ENCODE data around the gene PRKCZ.

PRKCZ gene

DNA sequence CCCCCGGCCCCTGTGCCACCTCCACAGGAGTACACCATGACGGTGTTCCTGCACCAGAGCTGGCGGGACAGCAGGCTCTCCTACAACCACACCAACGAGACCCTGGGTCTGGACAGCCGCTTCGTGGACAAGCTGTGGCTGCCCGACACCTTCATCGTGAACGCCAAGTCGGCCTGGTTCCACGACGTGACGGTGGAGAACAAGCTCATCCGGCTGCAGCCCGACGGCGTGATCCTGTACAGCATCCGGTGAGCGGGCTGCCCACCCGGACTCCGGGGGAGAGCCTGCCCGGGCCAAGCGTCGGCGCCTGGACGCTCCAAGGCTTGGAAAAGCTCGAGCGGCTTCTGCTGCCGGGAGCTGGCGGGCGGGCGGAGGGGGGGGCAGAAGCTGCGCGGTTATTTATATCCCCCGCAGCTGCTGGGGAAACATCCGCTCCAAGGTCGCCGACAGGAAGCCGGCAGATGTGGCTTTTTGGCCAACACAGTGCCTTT, 24.7 kb upstream of the PRKCZ start:
- DNase-seq = no peak

DNA sequence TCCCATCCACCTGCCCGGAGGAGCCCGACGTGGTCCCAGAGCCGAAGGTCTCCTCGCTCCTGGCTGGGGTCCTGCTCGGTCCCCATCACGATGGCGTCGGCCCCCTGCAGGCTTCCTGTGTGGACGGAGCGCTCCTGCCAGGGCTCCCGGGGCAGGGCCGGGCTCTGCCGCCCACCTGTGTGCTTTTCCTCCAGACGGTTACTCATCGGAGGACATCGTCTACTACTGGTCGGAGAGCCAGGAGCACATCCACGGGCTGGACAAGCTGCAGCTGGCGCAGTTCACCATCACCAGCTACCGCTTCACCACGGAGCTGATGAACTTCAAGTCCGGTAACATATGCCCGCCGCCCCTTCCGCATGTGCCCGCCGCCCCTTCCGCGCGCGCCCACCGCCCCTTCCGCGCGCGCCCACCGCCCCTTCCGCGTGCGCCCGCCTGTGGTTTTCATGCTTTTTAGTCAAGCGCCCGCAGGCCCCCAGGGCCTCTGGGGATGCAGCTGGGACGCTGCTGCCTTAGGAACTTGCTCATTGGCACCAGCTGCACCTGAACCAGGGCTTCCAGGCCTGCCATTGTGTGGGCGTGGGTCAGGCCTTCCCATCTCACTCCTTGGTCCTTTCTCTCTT, 22.1 kb upstream of the PRKCZ start:
- no peak for DNase-seq

DNA sequence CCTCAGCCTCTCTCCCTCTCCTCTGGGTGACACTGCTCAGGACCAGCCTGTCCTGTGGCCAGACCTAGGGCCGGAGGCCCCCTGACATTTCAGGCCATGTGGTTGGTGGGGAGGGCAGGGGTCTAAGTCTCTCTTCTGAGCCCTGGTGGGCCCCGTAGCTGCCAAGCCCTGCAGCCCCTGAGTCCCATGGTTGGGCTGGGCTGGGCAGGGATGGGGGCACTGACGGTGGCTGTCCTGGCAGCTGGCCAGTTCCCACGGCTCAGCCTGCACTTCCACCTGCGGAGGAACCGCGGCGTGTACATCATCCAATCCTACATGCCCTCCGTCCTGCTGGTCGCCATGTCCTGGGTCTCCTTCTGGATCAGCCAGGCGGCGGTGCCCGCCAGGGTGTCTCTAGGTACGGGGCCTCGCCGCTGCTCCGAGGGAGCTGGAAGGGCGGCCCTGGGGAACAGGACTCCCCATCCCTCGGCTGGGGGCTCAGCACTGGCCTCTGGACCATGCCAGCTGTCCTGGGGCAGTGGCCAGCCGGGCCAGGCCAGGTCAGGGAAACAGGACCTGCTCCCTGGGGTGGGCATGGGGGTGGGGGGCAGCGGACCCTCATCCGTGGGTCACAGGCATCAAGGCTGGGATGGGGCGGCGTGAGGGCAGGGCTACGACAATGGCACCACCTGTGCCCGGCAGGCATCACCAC, 21.2 kb upstream of the PRKCZ start:
- DNase-seq = no peak

DNA sequence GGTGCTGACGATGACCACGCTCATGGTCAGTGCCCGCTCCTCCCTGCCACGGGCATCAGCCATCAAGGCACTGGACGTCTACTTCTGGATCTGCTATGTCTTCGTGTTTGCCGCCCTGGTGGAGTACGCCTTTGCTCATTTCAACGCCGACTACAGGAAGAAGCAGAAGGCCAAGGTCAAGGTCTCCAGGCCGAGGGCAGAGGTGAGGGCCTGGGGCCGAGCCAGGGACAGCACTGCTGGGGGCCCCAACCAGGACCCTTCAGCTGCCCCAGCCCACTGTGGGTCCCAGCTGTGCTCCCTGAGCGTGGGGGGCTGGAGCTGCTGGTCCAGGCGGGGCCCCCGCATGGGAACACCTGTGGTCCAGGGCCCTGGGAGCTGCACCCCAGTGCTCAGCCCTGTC, 20.6 kb upstream of the PRKCZ start:
- DNase-seq = no peak

DNA sequence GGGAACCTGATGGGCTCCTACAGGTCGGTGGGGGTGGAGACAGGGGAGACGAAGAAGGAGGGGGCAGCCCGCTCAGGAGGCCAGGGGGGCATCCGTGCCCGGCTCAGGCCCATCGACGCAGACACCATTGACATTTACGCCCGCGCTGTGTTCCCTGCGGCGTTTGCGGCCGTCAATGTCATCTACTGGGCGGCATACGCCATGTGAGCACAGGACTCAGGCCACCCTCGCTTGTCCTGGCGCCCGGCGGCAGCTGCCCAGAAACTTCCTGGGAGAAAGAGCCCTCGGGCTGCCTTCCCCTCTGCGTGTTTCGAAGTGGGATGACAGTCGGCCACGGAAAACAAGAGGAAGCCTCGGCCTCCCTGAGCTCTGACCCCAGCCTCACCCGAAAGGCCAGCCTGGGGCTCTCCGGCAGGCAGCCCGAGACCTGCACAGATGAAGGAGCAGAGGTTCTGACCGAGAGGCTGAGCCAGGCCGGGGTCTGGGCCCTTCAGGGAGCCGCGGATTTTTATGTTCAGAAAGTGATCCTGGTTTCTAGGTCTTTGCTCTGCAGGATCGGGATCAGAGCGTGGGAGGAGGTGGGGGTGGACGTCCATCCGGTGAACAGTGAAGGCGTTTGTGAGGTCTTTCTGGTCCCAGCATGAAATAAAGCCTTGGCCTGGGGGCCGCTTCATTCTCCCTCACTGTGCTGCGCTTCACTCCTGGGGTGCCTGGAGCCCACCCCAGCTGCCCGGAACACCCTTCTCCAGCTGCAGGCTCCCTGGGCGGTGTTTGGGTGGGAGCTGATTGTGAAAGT, 19.9 kb upstream of the PRKCZ start:
- no peak for DNase-seq

DNA sequence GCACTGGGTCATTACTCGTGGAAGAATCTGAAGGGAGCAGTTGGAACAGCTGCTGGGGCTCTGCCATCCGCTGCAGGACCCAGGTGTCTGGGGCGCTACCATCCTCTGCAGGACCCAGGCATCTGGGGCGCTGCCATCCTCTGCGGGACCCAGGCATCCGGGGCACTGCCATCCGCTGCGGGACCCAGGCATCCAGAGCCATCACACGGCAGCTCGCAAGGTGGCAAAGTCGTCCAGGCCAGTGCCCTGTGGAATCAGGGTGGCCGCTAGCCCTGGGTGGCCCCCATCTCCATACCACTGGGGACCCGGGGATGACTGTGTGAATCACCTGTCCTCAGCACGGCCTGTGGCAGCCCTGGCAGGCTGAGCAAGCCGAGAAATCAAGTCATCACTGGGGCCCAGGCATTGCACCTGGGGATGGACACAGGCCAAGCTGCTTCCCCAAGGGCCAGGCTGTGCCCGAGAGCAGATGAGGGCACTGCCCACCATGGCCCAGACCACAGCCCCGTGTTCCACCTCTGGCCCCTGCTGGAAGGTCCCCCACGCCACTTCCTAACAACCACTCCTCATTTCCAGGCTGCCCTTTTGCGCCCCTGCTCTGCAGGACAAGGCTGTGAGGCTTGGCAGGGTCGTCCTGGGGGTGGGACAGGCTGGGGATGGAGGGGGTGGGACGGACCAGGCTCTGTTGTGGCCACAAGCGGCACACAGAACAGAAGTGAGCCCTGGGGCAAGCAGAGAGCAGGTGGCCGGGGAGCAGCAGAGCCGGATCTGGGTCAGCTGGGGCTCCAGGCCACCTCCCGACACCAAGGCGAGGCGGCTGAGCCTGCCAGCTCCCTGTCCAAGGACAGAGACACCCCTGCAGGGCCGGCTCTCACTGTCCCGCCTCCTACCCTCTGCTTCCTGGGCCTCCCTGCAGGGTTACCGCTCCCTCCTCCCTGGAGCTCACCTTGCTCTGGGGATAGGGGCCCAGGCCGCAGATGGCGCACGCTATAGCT, 18.4 kb upstream of the PRKCZ start:
- no peak for DNase-seq

DNA sequence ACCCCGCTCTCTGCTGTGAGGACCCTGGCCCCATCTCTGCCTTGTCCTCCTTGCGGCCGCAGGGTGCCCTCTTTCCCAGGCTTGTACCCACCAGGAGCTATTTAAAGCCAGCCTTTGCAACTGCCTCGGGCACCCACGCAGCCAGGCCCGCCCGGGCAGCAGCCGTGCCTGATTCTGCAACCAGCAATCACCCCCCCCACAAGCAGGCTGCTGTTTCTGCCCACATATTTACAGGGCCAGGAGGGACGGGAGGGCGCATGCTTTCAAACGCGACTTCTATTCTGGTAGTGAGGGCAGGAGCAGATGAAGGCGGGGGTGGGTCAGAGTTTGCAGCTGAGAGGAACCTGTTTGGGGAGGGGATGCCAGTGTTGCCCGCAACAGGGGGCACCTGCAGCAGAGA, 17.5 kb upstream of the PRKCZ start:
- DNase-seq = no peak

DNA sequence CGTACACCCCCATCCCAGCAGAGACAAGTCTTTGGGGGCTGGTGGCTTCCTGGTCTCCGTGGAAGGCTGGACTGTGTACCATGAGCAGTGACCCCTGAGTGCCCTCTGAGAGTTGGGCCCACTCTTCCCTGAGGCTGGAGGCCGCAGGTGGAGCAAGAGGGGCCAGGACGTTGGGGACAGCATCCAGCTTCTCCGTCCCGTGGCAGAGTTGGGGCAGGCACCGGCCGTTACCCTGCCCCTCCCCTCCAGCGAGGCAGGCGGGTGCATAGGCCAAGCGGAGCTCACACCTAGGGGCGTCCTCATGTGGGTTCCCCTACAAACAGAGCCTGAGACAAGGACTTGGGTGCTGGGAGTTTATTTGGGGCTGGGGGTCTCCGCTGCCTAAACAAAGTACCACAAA, 17.0 kb upstream of the PRKCZ start:
- DNase-seq = no peak

DNA sequence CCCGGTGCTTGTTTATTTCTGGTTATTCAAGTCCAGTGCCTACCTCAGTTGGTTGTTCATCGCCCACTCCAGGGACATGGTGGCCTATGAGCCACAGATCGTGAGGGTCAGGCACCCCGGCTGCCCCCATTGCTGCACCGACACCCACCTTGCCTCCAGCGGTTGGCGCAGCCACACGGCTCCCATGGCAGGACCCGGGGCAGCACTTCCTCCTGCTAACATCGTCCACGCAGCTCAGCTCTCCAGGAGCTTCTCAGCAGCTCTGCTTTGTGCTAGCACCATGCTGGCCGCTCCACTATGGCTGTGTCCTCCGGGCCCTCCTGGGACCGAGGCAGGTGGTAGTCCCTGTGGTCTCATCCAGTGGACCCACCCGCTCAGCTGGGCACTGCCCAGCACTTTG, 13.9 kb upstream of the PRKCZ start:
- no peak for DNase-seq

DNA sequence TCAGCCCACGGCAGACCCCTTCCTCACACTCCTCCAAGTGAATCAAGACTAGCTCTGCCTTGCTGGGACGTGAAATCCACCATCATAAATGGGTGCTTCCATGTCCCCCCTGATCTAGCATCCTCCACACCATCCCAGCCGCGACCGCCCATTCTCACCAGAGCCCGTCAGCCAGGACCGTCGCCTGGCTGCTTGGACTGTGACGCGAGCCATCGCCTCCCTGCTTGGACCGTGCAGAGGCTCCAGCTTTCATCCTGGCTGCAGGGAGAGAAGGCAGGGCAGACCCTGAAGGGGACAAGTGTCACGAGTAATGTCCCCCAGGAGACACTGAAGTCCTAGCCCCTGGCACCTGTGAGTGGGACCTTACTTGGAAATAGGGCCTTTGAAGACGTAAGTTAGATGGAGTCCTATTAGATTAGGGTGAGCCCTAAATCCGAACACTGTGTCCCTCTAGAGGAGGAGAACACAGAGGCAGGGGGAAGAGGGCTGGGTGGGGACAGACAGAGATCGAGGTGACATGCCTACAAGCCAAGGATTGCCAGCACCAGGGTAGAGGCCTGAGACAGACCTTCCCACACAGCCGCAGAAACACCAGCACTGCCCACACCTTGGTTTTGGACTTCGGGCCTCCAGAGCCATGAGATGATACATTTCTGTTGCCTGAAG, 12.8 kb upstream of the PRKCZ start:
- no peak for DNase-seq

DNA sequence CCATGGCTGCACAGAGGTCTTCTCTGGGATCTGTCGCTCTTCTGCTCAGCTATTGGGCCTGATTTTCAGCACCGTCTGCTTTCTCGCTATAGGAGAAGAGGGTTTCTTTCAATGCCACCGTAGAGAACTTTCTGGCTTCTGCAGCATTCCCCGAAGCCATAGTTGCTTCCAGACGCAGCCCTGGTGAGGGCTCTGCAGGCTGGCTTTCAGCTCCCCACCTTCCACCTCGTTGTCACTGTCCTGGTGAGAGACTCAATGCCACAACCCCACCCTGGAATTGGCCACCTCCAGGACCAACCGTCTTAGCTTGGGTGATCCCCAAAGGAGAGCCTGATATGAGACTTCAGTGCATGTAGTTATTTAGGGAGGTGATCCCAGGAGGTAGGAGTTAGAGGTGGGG, 12.0 kb upstream of the PRKCZ start:
- DNase-seq = no peak

DNA sequence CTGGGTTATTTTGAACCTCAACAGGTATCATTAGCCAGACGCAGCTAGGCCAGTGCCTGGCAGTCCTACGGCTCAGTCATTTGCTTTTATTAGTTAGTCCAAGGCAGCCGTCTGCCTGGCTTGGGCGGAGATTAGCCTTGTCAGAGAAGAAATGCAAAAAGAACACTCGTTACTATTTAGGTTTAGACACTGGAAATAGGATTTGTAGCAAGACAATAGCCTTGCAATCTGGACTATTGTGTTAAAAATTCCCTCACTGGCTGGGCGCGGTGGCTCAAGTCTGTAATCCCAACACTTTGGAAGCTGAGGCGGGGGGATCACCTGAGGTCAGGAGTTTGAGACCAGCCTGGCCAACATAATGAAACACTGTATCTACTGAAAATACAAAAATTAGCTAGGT, 11.0 kb upstream of the PRKCZ start:
- DNase-seq = no peak

DNA sequence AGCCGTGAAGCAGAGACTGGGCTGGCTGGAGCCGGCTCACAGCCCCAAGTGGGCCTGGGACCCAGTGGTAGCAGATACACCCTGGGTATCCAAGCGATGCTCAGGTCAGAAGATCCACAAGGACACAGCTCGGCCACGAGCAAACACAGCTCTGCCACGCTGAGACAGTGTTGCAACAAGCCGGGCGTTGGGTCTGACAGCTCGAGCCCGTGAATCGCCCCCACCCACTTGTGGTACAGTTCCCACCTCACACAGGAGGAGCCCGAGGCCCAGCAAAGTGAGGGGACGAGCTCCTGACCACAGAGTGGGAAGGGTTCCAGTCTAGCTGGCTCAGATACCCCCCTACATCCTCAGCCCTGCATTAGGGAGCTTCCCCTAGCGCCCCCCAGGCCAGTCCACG, 8.9 kb upstream of the PRKCZ start:
- DNase-seq = no peak

DNA sequence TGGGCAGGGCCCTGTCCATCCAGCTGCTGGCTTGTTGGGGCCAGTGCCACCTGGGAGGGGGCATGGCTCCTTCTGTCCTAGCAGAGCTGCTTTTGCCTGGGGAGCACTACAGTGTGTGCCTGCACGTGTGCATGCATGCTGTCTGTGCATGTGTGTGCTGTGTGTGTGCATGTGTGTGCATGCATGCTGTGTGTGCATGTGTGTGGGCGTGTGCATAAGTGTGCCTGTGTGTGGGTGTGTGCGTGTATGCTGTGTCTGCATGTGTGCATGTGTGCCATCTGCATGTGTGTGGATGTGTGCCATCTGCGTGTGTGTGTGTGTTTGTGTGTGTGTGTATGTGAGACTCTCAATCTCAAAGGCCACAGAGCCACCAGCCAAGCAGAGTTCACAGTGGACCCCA, 8.3 kb upstream of the PRKCZ start:
- no peak for DNase-seq

DNA sequence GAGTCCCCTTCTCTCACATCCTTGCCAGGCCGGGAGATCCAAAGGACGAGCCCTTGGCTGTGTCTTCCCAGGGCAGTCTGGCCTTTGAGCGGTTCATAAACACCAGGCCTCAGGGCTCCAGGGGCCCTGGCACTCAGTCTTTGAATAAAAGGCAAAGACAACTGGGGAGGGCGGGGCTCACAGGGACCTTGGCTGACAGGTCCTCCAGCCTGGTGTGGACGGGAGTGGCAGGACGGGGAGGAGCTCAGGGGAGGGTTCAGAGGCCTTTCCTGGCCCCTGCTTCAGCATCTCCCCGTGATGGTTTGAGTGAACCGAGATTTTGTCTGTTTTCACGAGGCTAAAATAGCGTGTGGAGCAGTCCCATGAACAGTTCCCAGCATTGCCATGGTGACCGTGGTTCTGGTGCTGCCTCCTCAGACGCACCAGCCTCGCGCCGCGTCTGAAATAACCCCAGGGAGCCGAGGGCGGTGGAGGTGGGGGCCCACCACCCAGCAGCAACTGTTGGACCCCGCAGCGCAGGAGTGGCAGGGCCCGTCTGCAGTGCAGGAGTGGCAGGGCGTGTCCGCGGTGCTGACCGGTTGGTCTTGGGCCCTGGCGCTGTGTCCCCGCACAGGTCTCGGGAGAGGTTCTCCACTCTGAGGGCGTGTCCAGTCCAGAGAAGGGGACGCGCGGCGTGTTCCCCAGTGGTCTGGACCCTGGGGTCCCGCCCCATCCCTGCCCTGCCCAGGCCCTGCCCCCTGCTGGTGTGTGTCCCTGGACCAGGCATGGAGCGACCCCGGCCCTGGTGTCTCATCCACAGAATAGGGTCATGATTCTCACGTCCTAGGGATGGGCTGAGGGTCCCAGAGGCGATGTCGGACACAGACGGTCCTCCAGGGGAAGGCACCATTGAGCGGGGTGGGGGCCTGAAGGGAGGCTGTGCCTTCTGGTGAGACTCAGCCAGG, 7.1 kb upstream of the PRKCZ start:
- DNase-seq = no peak

DNA sequence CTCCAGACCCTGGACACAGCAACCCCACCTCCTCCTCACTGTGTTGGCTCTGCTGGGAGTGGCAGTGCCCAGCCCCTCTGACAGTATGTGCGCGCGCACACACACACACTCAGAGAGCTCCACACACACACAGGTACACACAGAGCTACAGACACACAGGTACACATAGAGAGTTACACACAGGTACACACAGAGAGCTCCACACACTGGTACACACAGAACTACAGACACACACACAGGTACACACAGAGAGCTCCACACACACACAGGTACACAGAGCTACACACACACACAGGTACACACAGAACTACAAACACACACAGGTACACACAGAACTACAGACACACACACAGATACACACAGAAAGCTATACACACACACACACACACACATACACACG, 6.3 kb upstream of the PRKCZ start:
- no peak for DNase-seq

DNA sequence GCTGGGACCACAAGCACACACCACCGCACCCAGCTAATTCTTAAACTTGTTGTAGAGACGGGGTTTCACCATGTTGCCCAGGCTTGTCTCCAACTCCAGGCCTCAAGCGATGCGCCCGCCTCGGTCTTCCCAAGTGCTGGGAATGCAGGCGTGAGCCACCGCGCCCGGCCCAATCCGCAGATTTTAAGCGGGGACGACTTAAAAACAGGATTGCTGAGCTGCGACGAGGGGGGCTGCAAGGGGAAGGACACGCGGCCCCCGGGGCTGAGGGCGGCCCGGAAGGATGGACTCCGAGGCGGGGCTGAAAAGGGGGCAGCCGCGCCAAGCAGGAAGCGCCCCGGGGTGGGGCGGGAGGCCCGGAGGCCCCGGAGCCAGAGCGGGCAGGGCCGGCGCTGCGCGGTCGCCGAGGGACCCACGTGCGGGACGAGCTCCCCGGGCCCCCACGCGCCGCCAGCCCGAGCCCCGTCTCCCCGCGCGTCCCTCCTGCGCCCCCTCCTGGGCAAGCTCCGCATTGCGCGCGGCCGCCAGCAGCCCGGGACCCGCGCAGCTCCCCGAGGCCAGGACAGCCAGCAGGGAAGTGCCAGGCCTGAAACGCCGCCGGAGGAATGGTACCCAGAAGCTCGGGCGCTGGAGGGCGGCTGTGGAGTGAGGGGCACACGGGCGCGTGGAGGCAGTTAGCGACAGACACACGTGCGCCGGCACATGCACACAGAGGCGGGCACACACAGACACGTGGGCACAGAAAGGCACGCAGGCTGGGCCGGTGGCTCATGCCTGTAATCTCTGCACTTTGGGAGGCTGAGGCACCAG, 5.5 kb upstream of the PRKCZ start:
- DNase-seq = no peak

DNA sequence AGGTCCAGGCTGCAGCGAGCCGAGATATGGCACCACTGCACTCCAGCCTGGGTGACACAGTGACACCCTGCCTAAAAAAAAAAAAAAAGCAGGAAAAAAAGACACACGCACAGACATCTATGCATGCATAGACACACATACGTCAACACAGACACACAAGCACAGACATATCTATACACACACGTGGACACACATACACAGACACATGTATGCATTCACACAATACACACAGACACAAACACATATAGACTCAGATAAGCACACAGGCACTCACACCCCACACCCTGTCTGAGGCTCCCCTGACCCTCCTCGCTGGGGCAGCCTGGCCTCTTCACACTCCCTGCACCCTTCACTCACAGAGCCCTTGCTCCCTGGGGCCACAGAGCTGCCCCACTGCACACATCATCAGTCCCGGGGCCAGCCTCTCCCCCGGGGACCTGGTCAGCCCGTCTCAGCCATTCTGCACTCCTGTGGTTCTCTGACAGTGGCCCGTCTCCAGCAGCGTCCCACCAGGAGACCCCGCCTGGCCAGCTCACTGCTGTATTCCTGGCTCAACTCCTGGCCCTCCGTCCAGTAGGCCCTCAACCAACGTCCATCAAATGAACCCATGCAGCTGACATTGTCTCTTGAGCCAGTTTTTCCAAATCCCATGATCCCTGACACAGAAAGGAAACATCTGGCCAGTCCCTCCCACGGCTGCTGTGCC, 4.6 kb upstream of the PRKCZ start:
- DNase-seq = no peak

DNA sequence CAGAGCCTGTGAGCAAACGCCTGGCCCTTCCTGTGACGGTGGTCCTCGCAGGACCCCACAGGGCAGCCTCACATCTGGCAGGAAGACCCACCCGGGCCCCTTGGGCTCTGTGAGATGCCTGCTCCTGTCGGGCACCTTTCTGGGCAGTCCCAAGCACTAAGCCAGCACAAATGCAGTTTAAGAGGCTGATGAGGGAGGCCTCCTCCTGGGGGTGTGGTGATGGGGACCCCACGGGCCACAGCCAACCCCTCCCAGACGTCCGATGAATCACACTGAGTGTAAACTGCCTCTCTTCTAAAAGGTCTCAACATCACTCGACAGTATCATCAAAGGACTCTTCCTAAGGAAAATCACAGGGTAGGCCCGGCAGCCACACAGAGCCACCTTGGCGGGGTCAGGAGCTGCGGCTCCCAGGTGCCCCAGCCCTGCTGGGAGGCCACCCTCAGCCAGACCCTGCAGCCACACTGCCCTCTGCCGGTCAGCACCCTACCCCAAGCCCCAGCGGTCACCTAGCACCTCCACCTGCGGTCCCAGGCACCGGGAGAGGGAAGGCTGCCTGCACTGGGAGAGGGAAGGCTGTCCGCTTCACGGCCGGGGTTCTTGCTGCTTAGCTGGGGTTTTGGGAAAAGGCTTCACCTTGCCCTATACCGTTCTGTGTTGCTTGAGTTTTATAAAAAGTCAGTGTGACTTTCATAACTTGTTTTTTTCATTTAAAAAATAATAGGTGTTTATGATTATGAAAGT, 3.9 kb upstream of the PRKCZ start:
- no peak for DNase-seq

Data from DMS 273 treated with DMSO at 0.1 percent for 48 hours (cell line).